ENCODE data around the gene DYNLL1.

Gene DYNLL1

DNA sequence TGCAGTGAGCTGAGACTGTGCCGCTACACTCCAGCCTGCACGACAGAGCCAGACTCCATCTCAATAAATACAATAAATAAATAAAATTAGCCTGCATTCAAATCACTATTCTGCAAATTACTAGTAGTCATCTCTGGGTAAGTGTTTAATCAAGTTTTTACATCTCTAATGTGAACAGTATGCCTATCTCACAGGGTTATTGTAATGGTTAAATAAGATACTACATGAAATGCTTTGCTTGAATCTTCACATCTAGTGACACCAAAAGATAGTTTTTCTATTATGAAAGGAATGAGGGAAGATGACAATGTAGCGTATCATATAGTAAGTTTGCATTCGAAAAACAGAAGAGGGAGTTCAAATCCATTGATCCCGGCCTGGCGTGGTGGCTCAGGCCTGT is 28.5 kb upstream of the DYNLL1 start:
- DNase-seq (ENCODE audit: low spot score): no peak
- TF ChIP-seq, protein P1, sequence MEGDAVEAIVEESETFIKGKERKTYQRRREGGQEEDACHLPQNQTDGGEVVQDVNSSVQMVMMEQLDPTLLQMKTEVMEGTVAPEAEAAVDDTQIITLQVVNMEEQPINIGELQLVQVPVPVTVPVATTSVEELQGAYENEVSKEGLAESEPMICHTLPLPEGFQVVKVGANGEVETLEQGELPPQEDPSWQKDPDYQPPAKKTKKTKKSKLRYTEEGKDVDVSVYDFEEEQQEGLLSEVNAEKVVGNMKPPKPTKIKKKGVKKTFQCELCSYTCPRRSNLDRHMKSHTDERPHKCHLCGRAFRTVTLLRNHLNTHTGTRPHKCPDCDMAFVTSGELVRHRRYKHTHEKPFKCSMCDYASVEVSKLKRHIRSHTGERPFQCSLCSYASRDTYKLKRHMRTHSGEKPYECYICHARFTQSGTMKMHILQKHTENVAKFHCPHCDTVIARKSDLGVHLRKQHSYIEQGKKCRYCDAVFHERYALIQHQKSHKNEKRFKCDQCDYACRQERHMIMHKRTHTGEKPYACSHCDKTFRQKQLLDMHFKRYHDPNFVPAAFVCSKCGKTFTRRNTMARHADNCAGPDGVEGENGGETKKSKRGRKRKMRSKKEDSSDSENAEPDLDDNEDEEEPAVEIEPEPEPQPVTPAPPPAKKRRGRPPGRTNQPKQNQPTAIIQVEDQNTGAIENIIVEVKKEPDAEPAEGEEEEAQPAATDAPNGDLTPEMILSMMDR (IDR thresholded peaks at IDR 0.05; ENCODE audit: borderline replicate concordance, control extremely low read depth, extremely low read depth, insufficient read depth, missing control alignments): no peak
- in situ Hi-C loops (cut with MboI; ENCODE audit: low sequenced_read_pairs, unreplicated experiment): no loop called here

GRCh38 chr12:120468325-120468820 is 27.5 kb upstream of the DYNLL1 start:
- in situ Hi-C loops (cut with MboI; ENCODE audit: low sequenced_read_pairs, unreplicated experiment): no loop called here
- peak; percentile 46 for DNase-seq (ENCODE audit: low spot score)
- TF ChIP-seq, protein P1 (IDR thresholded peaks at IDR 0.05; ENCODE audit: borderline replicate concordance, control extremely low read depth, extremely low read depth, insufficient read depth, missing control alignments): no peak

- peak; percentile 76 for DNase-seq (ENCODE audit: low spot score)
- TF ChIP-seq, protein P1 (IDR thresholded peaks at IDR 0.05; ENCODE audit: borderline replicate concordance, control extremely low read depth, extremely low read depth, insufficient read depth, missing control alignments): peak; percentile 21
- in situ Hi-C loops (cut with MboI; ENCODE audit: low sequenced_read_pairs, unreplicated experiment): no loop called here
Observed at GRCh38 chr12:120468821-120469449, 27.0 kb upstream of the DYNLL1 start.

GRCh38 chr12:120469450-120470149 is 26.3 kb upstream of the DYNLL1 start, which contains the start of gene SRSF9:
TSS of gene SRSF9 (minus strand) at chr12:120469748. CDS start at chr12:120469609, 139 bp downstream.
- peak; percentile 100 for DNase-seq (ENCODE audit: low spot score)
- in situ Hi-C loops (cut with MboI; ENCODE audit: low sequenced_read_pairs, unreplicated experiment): no loop called here
- TF ChIP-seq, protein P1 (IDR thresholded peaks at IDR 0.05; ENCODE audit: borderline replicate concordance, control extremely low read depth, extremely low read depth, insufficient read depth, missing control alignments): peak; percentile 89

DNA sequence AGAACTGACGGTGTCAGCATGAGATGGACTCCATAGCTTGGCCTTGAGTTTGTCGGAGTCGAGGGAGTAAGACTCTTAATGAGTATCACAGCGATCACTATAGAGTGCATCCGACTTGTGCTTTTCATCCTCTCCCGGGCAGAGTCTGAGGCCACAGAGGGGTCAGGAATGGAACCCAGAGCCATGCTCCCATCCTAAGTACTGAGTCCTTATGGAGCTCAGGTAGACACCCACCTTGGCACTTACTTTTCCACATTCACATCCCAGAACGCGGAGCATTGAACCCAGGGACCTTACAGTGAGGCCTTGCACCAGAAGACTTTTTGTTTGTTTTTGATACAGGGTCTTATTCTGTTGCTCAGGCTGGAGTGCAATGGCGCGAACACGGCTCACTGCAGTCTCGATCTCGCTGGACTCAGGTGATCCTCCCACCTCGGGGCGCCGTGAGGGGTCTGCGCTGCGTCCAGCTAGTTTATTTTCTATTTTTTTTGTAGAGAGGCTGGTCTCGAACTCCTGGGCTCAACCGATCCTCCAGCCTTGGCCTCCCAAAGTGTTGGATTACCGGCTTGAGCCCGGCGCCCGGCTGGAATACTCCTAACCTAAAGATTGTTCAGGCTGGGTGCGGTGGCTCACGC is 25.6 kb upstream of the DYNLL1 start:
- no peak for DNase-seq (ENCODE audit: low spot score)
- in situ Hi-C loops (cut with MboI; ENCODE audit: low sequenced_read_pairs, unreplicated experiment): no loop called here
- TF ChIP-seq, protein P1 (IDR thresholded peaks at IDR 0.05; ENCODE audit: borderline replicate concordance, control extremely low read depth, extremely low read depth, insufficient read depth, missing control alignments): no peak

DNA sequence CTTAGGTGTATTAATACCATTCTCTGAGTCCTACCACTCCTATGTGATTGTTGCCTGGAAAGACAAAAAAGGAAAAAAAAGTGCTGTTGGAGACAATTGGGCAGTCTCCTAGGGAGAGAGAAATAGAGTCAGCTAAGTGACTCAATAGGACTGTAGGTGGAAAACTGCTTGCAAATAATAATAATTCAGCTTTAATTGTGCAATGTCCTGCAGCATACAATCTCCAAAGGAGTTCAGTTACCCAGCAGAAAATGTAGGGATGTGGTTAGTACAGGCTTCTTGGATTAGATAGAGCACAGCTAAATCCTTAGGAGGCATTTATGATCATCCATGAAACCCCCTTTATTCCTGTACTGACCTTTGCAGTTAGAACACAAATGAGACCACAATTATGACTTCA is 23.4 kb upstream of the DYNLL1 start:
- no peak for DNase-seq (ENCODE audit: low spot score)
- TF ChIP-seq, protein P1 (IDR thresholded peaks at IDR 0.05; ENCODE audit: borderline replicate concordance, control extremely low read depth, extremely low read depth, insufficient read depth, missing control alignments): no peak
- in situ Hi-C loops (cut with MboI; ENCODE audit: low sequenced_read_pairs, unreplicated experiment): no loop called here
